Muscle layer of duodenum (tissue), 2 donors: ENCODE results near the gene CHI3L2.

Experiments
- H3K27ac ChIP-seq: one replicate; pipeline ENCODE4 v1.7.0; 2013; ENCODE audit warnings: mild to moderate bottlenecking, low read length
- H3K27me3 ChIP-seq: one replicate; pipeline ENCODE4 v1.7.0; 2013; ENCODE audit warnings: low read depth, mild to moderate bottlenecking, control low read depth, low read length
- H3K36me3 ChIP-seq, 2 donors: one replicate each; pipeline ENCODE4 v1.7.0; 2013; ENCODE audit warnings: low read length in 2 of 2, control low read depth in 1 of 2, mild to moderate bottlenecking in 1 of 2; ENCODE audit not compliant: insufficient read depth in 2 of 2, control insufficient read depth in 1 of 2
- H3K4me1 ChIP-seq, 2 donors: one replicate each; pipeline ENCODE4 v1.7.0; 2013; ENCODE audit warnings: low read length in 2 of 2, mild to moderate bottlenecking in 2 of 2, control low read depth in 1 of 2, moderate library complexity in 1 of 2; ENCODE audit not compliant: insufficient read depth in 2 of 2, control insufficient read depth in 1 of 2
- H3K4me3 ChIP-seq, 2 donors: one replicate each; pipeline ENCODE4 v1.7.0; 2013; ENCODE audit warnings: low read length in 2 of 2, low read depth in 1 of 2, mild to moderate bottlenecking in 1 of 2
- H3K9me3 ChIP-seq, 2 donors: one replicate each; pipeline ENCODE4 v1.7.0; 2013; ENCODE audit warnings: low read length in 2 of 2, control low read depth in 1 of 2, mild to moderate bottlenecking in 1 of 2; ENCODE audit not compliant: control insufficient read depth in 1 of 2
- donor health status: healthy.

The CHI3L2 gene

DNA sequence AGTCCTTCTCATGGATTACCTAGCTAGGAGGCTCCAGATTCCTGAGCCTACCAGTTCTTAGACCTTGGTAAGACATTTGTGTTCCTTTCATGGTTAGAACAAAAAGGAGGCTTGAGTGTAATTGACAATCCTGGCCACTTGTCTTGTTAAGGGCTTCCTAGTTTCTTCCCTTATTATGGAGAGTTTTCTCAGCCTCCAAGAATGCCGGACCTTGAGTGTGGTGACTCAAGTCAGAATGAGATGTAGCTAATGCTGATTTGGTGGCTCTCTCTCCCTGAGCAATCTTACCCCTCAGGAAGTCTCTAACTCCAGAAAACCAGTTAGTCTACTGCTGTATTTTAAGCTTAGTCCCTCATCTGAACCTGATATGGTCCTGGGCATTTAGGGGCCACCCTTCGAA is 14.3 kb downstream of the CHI3L2 start:
- Histone ChIP-seq H3K4me3 (no peak overlapping the region), H3K27me3 (no peaks in the 10 kb centered on the region), H3K36me3 (no peaks in the 10 kb centered on the region), H3K4me1 (no peaks in the 10 kb centered on the region), H3K27ac (no peak overlapping the region), H3K9me3 (no peaks in the 10 kb centered on the region)

DNA sequence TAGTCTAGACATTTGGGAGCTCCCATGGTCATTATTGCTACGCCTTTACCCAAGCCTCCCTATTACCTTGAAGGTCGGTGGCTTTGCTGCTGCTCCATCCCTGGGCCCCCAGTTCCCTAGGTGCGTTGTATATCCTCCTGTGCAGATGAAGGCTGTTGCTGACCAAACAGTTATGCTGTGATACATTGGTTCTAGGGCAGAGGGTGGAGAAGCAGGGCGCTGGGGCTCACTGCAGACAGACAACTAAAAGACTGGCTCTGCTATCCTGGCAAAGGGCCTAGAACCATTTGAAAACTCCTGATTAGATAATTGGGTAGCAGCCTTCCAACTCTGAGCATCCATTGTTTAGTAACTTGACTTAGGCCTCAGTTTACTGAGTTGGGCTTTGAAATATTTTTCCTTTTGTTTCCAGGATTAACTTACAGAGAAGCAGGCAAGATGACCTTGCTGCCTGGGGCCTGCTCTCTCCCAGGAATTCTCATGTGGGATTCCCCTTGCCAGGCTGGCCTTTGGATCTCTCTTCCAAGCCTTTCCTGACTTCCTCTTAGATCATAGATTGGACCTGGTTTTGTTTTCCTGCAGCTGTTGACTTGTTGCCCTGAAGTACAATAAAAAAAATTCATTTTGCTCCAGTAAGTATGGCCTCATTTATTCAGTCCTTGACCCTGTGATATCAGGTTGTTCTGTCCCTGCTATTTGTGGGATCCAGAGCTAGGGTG is 15.5 kb downstream of the CHI3L2 start:
- no peak overlapping the region for H3K4me3 ChIP-seq
- no peak overlapping the region for H3K27ac ChIP-seq
- no peaks in the 10 kb centered on the region for H3K36me3 ChIP-seq
- no peaks in the 10 kb centered on the region for H3K9me3 ChIP-seq
- no peaks in the 10 kb centered on the region for H3K27me3 ChIP-seq
- no peaks in the 10 kb centered on the region for H3K4me1 ChIP-seq

DNA sequence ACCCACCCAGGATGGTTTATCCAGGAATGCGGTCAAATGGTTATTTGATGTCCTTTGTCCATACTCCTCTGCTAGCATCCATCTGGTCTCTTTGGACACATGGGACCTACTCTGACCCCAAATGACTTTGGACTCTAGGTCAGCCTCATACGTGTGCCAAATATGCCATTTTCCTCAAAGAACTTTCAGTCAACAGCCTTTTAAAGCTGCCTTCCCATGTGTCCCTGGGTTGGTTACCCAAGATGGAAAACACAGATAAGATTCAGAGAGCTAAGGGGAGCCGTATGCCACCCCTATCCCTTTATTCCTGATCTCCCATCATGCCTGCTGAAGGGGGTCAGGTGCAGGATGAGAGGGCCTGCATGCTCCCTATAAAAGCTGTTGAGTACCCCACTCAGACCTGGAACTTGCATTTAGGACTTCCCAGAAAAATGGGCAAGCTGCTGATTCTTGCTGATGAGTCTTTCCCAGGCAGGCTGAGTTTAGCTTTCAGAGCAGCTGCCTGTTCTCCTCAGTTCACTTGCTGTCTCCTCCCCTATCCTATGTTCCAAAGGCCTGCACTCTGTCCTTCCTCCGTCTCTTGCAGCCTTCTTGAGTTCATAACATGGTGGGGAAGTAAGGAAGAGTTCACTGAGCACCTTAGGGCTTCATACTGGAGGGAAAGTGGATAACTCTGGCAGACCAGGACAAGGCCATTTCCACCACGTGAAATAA is 19.8 kb downstream of the CHI3L2 start:
- no peak overlapping the region for H3K27ac ChIP-seq

DNA sequence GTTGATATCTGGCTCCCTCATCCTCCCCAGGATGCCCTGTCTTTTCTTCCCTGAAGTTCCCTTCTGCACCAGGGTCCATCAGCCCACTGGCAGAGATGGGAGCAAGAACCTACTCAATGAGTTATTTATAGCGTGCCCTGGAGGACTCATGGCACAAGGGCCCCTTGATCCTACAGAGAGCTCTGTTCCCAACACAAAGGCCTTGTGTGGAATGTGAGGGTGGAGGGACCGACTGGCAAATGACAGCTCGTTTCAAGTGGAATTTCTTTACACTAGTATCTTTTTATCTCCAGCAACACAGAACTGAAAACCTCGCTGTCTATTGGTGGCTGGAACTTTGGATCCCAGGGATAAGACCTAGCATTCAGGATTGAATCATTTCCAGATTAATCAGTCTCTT is 22.4 kb downstream of the CHI3L2 start:
- Histone ChIP-seq H3K9me3 (no peaks in the 10 kb centered on the region), H3K27ac (no peak overlapping the region), H3K36me3 (no peaks in the 10 kb centered on the region), H3K4me3 (no peak overlapping the region), H3K27me3 (no peaks in the 10 kb centered on the region), H3K4me1 (no peaks in the 10 kb centered on the region)

More for the DNA sequence above, 19.8 kb downstream of the CHI3L2 start:
- no peaks in the 10 kb centered on the region for H3K27me3 ChIP-seq
- H3K4me3 ChIP-seq = no peak overlapping the region
- no peaks in the 10 kb centered on the region for H3K9me3 ChIP-seq
- H3K4me1 ChIP-seq = no peaks in the 10 kb centered on the region
- no peaks in the 10 kb centered on the region for H3K36me3 ChIP-seq

DNA sequence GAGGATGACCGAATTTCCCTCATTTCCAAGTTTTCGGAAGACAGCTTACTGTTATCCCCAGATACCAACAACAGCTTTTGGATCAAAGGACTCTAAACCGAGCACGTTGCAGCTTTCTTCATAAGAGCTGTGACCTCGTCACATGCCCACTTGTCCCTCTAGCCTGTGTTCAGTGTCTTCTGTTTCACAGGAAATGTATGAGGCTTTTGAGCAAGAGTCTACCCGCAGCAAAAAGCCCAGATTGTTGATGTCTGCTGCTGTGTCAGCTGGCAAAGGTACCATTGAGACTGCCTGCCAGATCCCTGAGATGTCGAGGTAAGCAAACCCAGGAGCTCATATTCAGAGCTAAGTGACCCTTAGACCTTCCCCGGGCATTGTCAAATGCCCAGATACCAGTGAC is 24.1 kb downstream of the CHI3L2 start:
- H3K36me3 ChIP-seq = no peaks in the 10 kb centered on the region
- H3K27ac ChIP-seq = no peak overlapping the region
- no peaks in the 10 kb centered on the region for H3K27me3 ChIP-seq
- H3K9me3 ChIP-seq = no peaks in the 10 kb centered on the region
- H3K4me3 ChIP-seq = no peak overlapping the region
- H3K4me1 ChIP-seq = no peaks in the 10 kb centered on the region

DNA sequence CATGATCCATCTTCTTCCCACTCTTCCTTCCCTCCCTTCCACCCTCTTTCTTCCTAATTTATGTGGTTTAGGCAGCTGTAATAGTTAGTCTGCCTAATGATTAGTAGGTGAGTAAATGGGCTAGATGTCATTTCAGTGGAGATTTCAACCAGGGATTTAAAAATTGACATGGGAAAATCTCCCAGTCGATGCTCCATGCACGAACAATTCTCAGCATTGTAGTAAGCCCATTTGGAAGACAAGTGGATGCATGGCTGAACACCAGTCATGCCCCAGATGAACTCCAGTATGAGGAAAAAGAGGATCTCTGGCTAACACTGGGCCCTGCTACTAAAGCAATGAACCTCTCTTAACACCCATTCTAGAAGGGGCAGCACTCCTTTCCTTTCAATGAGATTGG is 25.3 kb downstream of the CHI3L2 start:
- H3K36me3 ChIP-seq = no peaks in the 10 kb centered on the region
- H3K27me3 ChIP-seq = no peaks in the 10 kb centered on the region
- no peak overlapping the region for H3K4me3 ChIP-seq
- no peaks in the 10 kb centered on the region for H3K9me3 ChIP-seq
- H3K4me1 ChIP-seq = no peaks in the 10 kb centered on the region
- no peak overlapping the region for H3K27ac ChIP-seq

DNA sequence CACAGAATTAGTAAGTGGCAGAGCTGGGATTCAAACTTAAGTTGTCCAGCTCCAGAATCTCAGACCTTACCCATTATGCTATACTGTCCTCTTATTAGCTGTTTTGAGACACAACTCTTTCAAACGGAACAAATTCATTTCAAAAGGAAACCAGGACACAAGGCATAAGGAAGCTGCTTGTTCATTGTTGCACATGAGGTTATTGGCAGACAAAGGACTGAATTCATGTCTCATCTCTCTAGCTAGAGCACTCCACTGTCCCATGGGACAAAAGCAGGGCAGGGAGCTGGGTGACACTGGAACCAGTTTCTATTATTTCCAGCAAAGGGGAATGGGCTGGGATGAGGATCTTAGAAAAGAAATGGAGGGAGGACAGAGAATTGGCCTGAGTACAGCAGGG is 26.4 kb downstream of the CHI3L2 start:
- no peaks in the 10 kb centered on the region for H3K4me1 ChIP-seq
- H3K36me3 ChIP-seq = no peaks in the 10 kb centered on the region
- H3K27me3 ChIP-seq = no peaks in the 10 kb centered on the region
- H3K9me3 ChIP-seq = no peaks in the 10 kb centered on the region
- H3K4me3 ChIP-seq = no peak overlapping the region
- H3K27ac ChIP-seq = no peak overlapping the region

DNA sequence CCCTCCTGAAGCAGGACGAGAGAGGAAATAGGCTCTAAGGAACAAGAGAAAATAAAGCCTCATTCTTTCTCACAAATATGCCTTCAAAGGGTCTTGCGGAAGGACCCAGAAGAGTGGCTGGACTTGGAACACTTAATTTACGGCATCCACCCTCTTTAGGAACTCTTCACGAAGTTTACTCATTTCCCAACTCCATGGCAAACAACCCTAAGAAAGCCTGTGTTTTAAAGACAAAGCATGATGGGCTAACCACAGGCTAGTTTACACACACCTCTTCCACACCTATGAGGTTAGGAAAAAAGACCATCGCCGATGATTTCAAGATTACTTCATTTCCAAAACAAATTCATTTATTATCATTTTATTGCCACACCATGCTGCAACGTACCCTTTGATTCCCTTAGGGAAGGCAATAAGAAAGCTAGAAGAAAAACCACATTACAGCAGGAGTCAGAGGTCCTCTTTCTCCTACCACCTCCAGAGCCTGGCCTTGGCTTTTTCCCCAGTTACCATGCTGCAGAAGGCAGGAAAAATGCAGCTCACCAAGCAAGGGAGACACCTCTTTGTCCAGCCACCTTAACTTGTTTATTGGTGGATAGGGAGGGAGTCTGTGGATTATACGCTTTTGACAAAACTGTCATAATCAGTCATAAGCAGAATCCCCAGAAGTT is 29.6 kb downstream of the CHI3L2 start:
- Histone ChIP-seq H3K4me3 (no peak overlapping the region), H3K4me1 (no peaks in the 10 kb centered on the region), H3K27ac (no peak overlapping the region), H3K36me3 (no peaks in the 10 kb centered on the region), H3K9me3 (no peaks in the 10 kb centered on the region), H3K27me3 (no peaks in the 10 kb centered on the region)

DNA sequence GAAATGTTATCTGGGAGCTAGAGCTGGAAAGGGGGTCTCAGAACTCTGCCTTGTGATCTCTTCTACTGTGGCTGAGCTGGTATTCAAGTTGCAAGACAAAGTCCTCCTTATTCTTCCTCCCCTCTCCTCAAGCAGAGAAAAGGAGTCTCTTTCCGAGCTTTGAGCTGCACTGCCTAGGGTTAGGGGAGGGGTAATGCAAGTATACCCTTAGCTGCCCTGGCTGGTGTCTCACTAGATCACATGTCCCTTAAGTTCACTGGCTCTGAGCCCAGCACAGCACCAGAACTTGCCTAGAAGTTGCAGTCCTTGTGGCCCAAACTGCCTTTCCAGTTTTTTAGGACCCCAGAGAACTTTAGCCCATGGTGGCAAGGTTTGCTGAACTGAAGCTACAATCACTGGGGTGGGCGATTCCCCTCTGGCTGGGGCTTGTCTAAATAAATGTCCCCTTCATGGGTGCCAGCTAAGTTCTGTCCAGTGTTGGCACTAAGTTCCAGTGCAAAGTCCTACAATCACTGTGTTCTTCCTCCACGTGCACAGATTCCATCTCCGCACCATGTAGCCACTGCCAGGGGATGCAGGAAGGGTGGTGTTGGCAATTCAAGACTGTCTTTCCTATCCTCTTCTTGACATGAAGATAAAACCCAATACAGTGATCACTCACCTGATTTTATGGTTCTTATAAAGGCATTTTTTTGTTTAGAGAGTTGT is 40.4 kb downstream of the CHI3L2 start:
- H3K4me3 ChIP-seq = no peak overlapping the region
- H3K27ac ChIP-seq = no peak overlapping the region
- no peaks in the 10 kb centered on the region for H3K36me3 ChIP-seq
- H3K9me3 ChIP-seq = peaks cover 0 to 4% of the 10 kb centered on the region in 2 donors
- no peaks in the 10 kb centered on the region for H3K4me1 ChIP-seq
- H3K27me3 ChIP-seq = peaks cover 19% of the 10 kb centered on the region

DNA sequence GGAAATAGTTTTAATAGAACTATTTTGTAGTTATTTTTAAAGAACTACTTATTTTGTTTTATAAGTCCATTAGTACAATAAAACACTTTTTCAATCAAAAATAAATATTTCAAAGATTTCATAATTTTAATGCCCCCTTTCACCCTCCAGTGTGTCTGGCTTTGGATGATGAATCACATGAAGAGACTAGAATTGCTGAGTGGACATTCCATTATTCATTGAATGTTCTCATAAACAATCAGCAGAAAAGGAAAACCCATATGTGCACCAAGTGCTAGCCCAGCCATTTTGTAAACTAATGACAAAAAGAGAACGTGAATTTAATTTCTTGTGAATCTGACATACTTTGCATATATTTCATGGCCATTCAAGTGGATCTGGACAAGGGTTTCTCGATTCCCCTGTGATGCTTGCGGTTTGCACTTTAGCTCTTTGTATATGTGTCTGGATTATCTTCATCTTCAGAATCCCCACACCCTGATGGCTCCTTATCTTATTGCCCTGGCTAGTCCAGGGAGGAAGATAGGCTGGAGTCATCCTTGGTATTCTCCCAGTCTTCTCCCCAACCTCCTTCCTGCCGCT is 42.4 kb downstream of the CHI3L2 start:
- Histone ChIP-seq H3K27ac (no peak overlapping the region), H3K27me3 (peaks cover 19% of the 10 kb centered on the region), H3K36me3 (no peaks in the 10 kb centered on the region), H3K9me3 (peaks cover 0 to 4% of the 10 kb centered on the region in 2 donors), H3K4me1 (no peaks in the 10 kb centered on the region), H3K4me3 (no peak overlapping the region)
